OCI-LY3 (cell line): Measurements from ENCODE around the gene DNAJC6.

Source experiments
- H2AFZ ChIP-seq: fragments of 200-600, 300-600 bp; shearing (Covaris generic); 2 replicates; pipeline ENCODE4 v1.6.0; 2014; ENCODE audit warnings: antibody characterized with exemption, low read depth, low read length
- H3K27ac ChIP-seq: fragments of 200-600, 300-600 bp; sonication (generic); 2 replicates; pipeline ENCODE4 v1.5.1; 2014; ENCODE audit warnings: mild to moderate bottlenecking, low read length, moderate library complexity, mixed read lengths
- H3K27me3 ChIP-seq: fragments of 200-600, 300-600 bp; sonication (generic); 2 replicates; pipeline ENCODE4 v1.6.1; 2014; ENCODE audit warnings: low read depth, low read length, mixed read lengths
- H3K36me3 ChIP-seq: fragments of 200-600, 300-600 bp; sonication (generic); replicated peaks from 2 replicates; pipeline ENCODE3; 2014; ENCODE audit warnings: low read depth, low read length, mixed read lengths
- H3K4me1 ChIP-seq: fragments of 300-600, 200-600 bp; sonication (generic); 2 replicates; pipeline ENCODE4 v1.6.1; 2014; ENCODE audit warnings: low read length, mixed read lengths
- H3K4me2 ChIP-seq: fragments of 200-600, 300-600 bp; sonication (generic); 2 replicates; pipeline ENCODE4 v1.6.1; 2014; ENCODE audit warnings: low read length, mixed read lengths
- H3K4me3 ChIP-seq: fragments of 300-600, 200-600 bp; sonication (generic); 2 replicates; pipeline ENCODE4 v1.5.1; 2014; ENCODE audit warnings: antibody characterized with exemption, mild to moderate bottlenecking, low read length, moderate library complexity
- H3K79me2 ChIP-seq: fragments of 300-600, 200-600 bp; shearing (Covaris generic); 2 replicates; pipeline ENCODE4 v1.6.1; 2014; ENCODE audit warnings: mild to moderate bottlenecking, low read length, mixed read lengths
- H3K9ac ChIP-seq: fragments of 300-600, 200-600 bp; shearing (Covaris generic); 2 replicates; pipeline ENCODE4 v1.6.0; 2014; ENCODE audit warnings: mild to moderate bottlenecking, low read length, moderate library complexity
- H3K9me3 ChIP-seq: fragments of 200-600, 300-600 bp; shearing (Covaris generic); 2 replicates; pipeline ENCODE4 v1.6.1; 2014; ENCODE audit warnings: low read length, mixed read lengths; ENCODE audit not compliant: insufficient read depth
- H4K20me1 ChIP-seq: fragments of 200-600, 300-600 bp; sonication (generic); 2 replicates; pipeline ENCODE4 v1.6.1; 2016; ENCODE audit warnings: low read length, mixed read lengths; ENCODE audit not compliant: insufficient read depth
- CTCF ChIP-seq: fragments of 200-600, 300-600 bp; sonication (generic); IDR thresholded peaks from 2 replicates; pipeline ENCODE4 v1.5.1; 2014; ENCODE audit warnings: antibody characterized with exemption, low read length, low read depth
- EZH2phosphoT487 ChIP-seq: fragments of 200-600 bp; shearing (Covaris generic); IDR thresholded peaks from 2 replicates; pipeline ENCODE4 v1.6.1; 2018; ENCODE audit warnings: antibody characterized with exemption, mixed run types, low read depth

DNAJC6 gene

GRCh38 chr1:65267271-65267670 is 42.1 kb upstream of the DNAJC6 start:
- Histone ChIP-seq H3K79me2 (no peaks in the 10 kb centered on the region), H2AFZ (no peak overlapping the region), H3K4me1 (no peaks in the 10 kb centered on the region), H4K20me1 (no peaks in the 10 kb centered on the region), H3K36me3 (no peaks in the 10 kb centered on the region), H3K27me3 (no peaks in the 10 kb centered on the region), H3K9ac (no peak overlapping the region), H3K4me3 (no peak overlapping the region), H3K27ac (no peak overlapping the region), H3K4me2 (no peak overlapping the region), H3K9me3 (no peaks in the 10 kb centered on the region)
- TF ChIP-seq EZH2phosphoT487 (no peak), CTCF (no peak)

DNA sequence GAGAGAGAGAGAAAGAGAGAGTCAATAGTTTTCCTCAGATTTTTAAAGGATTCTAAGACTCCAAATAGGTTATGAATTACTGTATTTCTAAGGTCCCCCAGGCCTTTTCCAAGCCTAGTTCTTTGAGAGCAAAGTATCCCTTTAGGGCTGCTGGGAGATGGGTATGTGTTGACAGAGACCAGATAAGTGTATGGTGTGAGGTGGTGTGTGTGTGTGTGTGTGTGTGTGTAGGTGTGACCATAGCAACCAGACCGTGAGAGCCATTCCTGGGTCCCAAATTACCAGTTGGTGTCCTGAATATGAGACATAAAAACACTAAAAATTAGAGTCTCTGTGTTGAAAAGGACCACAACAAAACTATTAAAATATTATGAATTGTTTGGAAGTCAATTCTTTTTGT is 41.7 kb upstream of the DNAJC6 start:
- Histone ChIP-seq H3K27me3 (no peaks in the 10 kb centered on the region), H3K36me3 (no peaks in the 10 kb centered on the region), H4K20me1 (no peaks in the 10 kb centered on the region), H3K79me2 (no peaks in the 10 kb centered on the region), H3K27ac (no peak overlapping the region), H3K9me3 (no peaks in the 10 kb centered on the region), H3K9ac (no peak overlapping the region), H3K4me1 (no peaks in the 10 kb centered on the region), H3K4me2 (no peak overlapping the region), H2AFZ (no peak overlapping the region), H3K4me3 (no peak overlapping the region)
- TF ChIP-seq CTCF (no peak), EZH2phosphoT487 (no peak)

- H3K4me1 ChIP-seq = no peaks in the 10 kb centered on the region
- H3K79me2 ChIP-seq = no peaks in the 10 kb centered on the region
- no peaks in the 10 kb centered on the region for H3K36me3 ChIP-seq
- H3K4me2 ChIP-seq = no peak overlapping the region
- H3K4me3 ChIP-seq = no peak overlapping the region
- H3K9me3 ChIP-seq = no peaks in the 10 kb centered on the region
- H2AFZ ChIP-seq = no peak overlapping the region
- no peaks in the 10 kb centered on the region for H3K27me3 ChIP-seq
- H4K20me1 ChIP-seq = no peaks in the 10 kb centered on the region
- no peak overlapping the region for H3K9ac ChIP-seq
- H3K27ac ChIP-seq = no peak overlapping the region
- TF ChIP-seq EZH2phosphoT487 (no peak), CTCF (peak; percentile 15)
These were observed 39.7 kb upstream of the DNAJC6 start for GRCh38 chr1:65269612-65270011.

DNA sequence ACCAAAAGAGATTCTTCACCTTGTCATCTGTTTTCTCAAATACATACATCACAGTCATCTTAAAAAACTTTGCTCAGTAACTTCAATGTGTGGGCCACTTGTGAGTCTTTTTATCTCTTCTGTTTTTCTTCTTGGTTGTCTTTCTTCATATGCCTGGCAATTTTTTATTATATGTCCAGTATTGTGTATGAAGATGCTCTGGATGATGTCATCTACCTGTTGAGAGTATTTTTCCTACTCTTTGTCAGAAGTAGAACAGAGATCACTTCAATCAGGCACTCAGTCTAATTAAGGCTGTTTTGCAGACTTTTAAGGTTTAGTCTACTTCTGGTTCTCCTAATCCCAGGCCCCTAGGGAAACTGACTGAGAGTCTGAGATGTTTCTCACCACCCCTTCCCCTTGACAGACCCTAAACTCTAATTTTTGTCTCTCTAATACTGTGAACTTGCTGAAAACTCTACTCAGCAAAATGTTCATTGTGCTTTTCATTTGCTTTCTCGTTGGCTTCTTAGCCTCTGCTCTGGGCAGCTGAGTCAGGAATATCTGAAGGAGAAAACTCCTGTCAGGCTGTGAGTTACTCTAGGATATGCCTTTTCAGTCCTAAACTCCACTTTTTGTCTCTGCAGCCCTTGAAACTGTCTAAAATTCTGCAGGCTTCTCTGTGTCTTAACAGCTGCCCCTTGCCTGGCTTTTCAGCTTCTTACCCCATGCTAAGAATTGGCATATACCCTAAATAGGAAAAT is 33.0 kb upstream of the DNAJC6 start:
- Histone ChIP-seq H3K4me1 (no peaks in the 10 kb centered on the region), H2AFZ (no peak overlapping the region), H3K4me2 (no peak overlapping the region), H3K27me3 (no peaks in the 10 kb centered on the region), H3K9ac (no peak overlapping the region), H3K27ac (no peak overlapping the region), H3K36me3 (no peaks in the 10 kb centered on the region), H4K20me1 (no peaks in the 10 kb centered on the region), H3K4me3 (no peak overlapping the region), H3K9me3 (no peaks in the 10 kb centered on the region), H3K79me2 (no peaks in the 10 kb centered on the region)
- TF ChIP-seq EZH2phosphoT487 (no peak), CTCF (no peak)
